B cell (primary cell): ENCODE results near the gene NUAK1. TPM values are rescaled to one million over a fixed set of nuclear protein-coding genes. Genes with fewer than 3 reads are reported as not detected.

Source experiments
- ATAC-seq: fragments of 200-7000 bp; cut with Tn5 transposase; one replicate; pipeline ENCODE4 v1.10.0; 2021; ENCODE audit warnings: low read depth, mild to moderate bottlenecking, moderate number of reproducible peaks, moderate library complexity
- CTCF ChIA-PET: fragments of 350-600 bp; sonication (Branson Sonifier 250); formaldehyde crosslinking; loops from one replicate; lab custom pipeline; 2021; ENCODE audit warnings: antibody characterized with exemption, inconsistent platforms; lab: Charles Lee
- POLR2A ChIA-PET: fragments of 350-600 bp; sonication (Branson Sonifier 250); formaldehyde crosslinking; loops from one replicate; lab custom pipeline; 2021; ENCODE audit warnings: antibody characterized with exemption; lab: Charles Lee
- DNase-seq: peaks from one replicate; pipeline ENCODE4 v3.0.0; 2013
- H2AFZ ChIP-seq: 2 replicates; pipeline ENCODE4 v1.6.1; 2012; ENCODE audit warnings: mild to moderate bottlenecking, low read depth, low read length; ENCODE audit not compliant: insufficient read depth, poor library complexity, severe bottlenecking
- H3K27ac ChIP-seq, 2 donors: 1 replicate in 1 of 2; 2 replicates in 1 of 2; pipeline ENCODE4 v1.5.1; 2012 to 2013; ENCODE audit warnings: low read length in 2 of 2, mild to moderate bottlenecking in 2 of 2, moderate library complexity in 1 of 2
- H3K27me3 ChIP-seq, 4 experiments: fragments of 200-600 bp in 1 of 4; sonication (generic) in 1 of 4; replicated peaks in 1 of 4; 1 replicate in 2 of 4; 2 replicates in 2 of 4; pipeline versions ENCODE4 v1.6.1 to v1.7.0; 2013 to 2016; ENCODE audit warnings: low read length in 3 of 4, mild to moderate bottlenecking in 2 of 4, mixed read lengths in 1 of 4, moderate library complexity in 1 of 4; ENCODE audit not compliant: insufficient read depth in 4 of 4, control insufficient read depth in 3 of 4; ENCODE audit errors: control extremely low read depth in 1 of 4
- H3K36me3 ChIP-seq, 2 experiments: replicated peaks in 1 of 2; 1 replicate in 1 of 2; 2 replicates in 1 of 2; pipeline versions ENCODE4 v1.6.1 to v1.7.1; 2013; ENCODE audit warnings: low read length in 1 of 2; ENCODE audit not compliant: insufficient read depth in 2 of 2, control insufficient read depth in 1 of 2; ENCODE audit errors: control extremely low read depth in 1 of 2, extremely low read depth in 1 of 2
- H3K4me1 ChIP-seq, 2 donors: fragments of 200-600 bp in 1 of 2; sonication (generic) in 1 of 2; 1 replicate in 1 of 2; 2 replicates in 1 of 2; pipeline versions ENCODE4 v1.5.1 to v1.6.1; 2013 to 2017; ENCODE audit warnings: low read length in 2 of 2; ENCODE audit not compliant: control insufficient read depth in 2 of 2, insufficient read depth in 2 of 2
- H3K4me2 ChIP-seq: replicated peaks from 2 replicates; pipeline ENCODE3; 2012; ENCODE audit warnings: mild to moderate bottlenecking, low read depth, low read length; ENCODE audit not compliant: poor library complexity, severe bottlenecking
- H3K4me3 ChIP-seq, 5 experiments: fragments of 200-600 bp in 1 of 5; sonication (generic) in 1 of 5; 1 replicate in 3 of 5; 2 replicates in 2 of 5; pipeline versions ENCODE4 v1.5.1 to v1.7.0; 2011 to 2016; ENCODE audit warnings: low read length in 4 of 5, mild to moderate bottlenecking in 4 of 5, low read depth in 2 of 5, control low read depth in 1 of 5, moderate library complexity in 1 of 5; ENCODE audit not compliant: insufficient read depth in 1 of 5; ENCODE audit errors: control extremely low read depth in 1 of 5, extremely low read depth in 1 of 5
- H3K79me2 ChIP-seq: fragments of 200-600 bp; sonication (generic); one replicate; pipeline ENCODE4 v1.6.0; 2016; ENCODE audit warnings: low read length; ENCODE audit not compliant: control insufficient read depth, insufficient read depth
- H3K9ac ChIP-seq: fragments of 200-600 bp; sonication (generic); 2 replicates; pipeline ENCODE4 v1.6.1; 2017; ENCODE audit warnings: mild to moderate bottlenecking, low read length, moderate library complexity
- H3K9me3 ChIP-seq, 3 donors: one replicate each; pipeline versions ENCODE4 v1.6.1 to v1.7.1; 2013; ENCODE audit warnings: low read length in 2 of 3; ENCODE audit not compliant: control insufficient read depth in 2 of 3, insufficient read depth in 1 of 3; ENCODE audit errors: control extremely low read depth in 1 of 3
- H4K20me1 ChIP-seq: 2 replicates; pipeline ENCODE4 v1.6.0; 2012; ENCODE audit warnings: mild to moderate bottlenecking, low read length; ENCODE audit not compliant: insufficient read depth, control insufficient read depth, poor library complexity, severe bottlenecking
- H3K27ac Mint-ChIP-seq: one replicate; pipeline ENCODE4 v1.8.0; 2021; ENCODE audit warnings: mixed read lengths
- H3K27me3 Mint-ChIP-seq: one replicate; pipeline ENCODE4 v1.8.0; 2021; ENCODE audit warnings: mixed read lengths
- H3K4me1 Mint-ChIP-seq: one replicate; pipeline ENCODE4 v1.8.0; 2021; ENCODE audit warnings: mixed read lengths
- H3K4me3 Mint-ChIP-seq: one replicate; pipeline ENCODE4 v1.8.0; 2021; ENCODE audit warnings: mixed read lengths
- H3K9me3 Mint-ChIP-seq: one replicate; pipeline ENCODE4 v1.8.0; 2022; ENCODE audit warnings: mixed read lengths; ENCODE audit not compliant: insufficient read depth
- CTCF ChIP-seq: fragments of 200-600 bp; IDR thresholded peaks from one replicate; pipeline ENCODE4 v1.8.0; 2022; ENCODE audit warnings: antibody characterized with exemption, mild to moderate bottlenecking
- EZH2 ChIP-seq: IDR thresholded peaks from 2 replicates; pipeline ENCODE4 v1.6.1; 2012; ENCODE audit warnings: borderline replicate concordance, low read depth, mild to moderate bottlenecking, moderate library complexity, low read length; ENCODE audit not compliant: insufficient read depth, poor library complexity, severe bottlenecking
- WGBS: methylation state at CpG from one replicate; pipeline ENCODE4 v1.1.5; 2013; ENCODE audit warnings: missing lambda C conversion rate; ENCODE audit not compliant: insufficient coverage; 5-methylcytosine and 5-hydroxymethylcytosine counted together
- intact Hi-C: fragments of 100-400 bp; cut with micrococcal nuclease; formaldehyde crosslinking; loops from one replicate; pipeline ENCODE4 v1.10.0; 2022
- polyA plus RNA-seq: library from polyadenylated mRNA; depleted of rRNA; stranded (reverse); fragments of >200 nt; gene quantifications from 2 replicates; pipeline ENCODE4 v1.2.3, GENCODE V29; 2012
- total RNA-seq, 2 donors: library from RNA; stranded (reverse); fragments of 120-200 nt in 1 of 2; gene quantifications; 1 replicate in 1 of 2; 2 replicates in 1 of 2; pipeline versions ENCODE4 v1.2.3 to v1.2.4, GENCODE V29; 2013 to 2022

Gene NUAK1
- total and polyA plus RNA-seq, 2 donors (not counting 1 experiment from before 2014, with no cell fraction given) = not detected

GRCh38 chr12:106145539-106146447 is 7.0 kb upstream of the NUAK1 start:
- ChIA-PET POLR2A (no interaction called here), CTCF (interaction anchor here (2.1 kb wide), 1 partner anchor 9 kb away, joined by 10 read pairs; no protein-coding TSS in a partner anchor)
- Histone ChIP-seq H3K27me3 (peaks cover 0 to 18% (median 11%) of the 10 kb centered on the region in 4 experiments), H3K4me1 (no peaks in the 10 kb centered on the region), H3K4me2 (no peak overlapping the region), H2AFZ (no peak overlapping the region), H4K20me1 (no peaks in the 10 kb centered on the region), H3K9me3 (no peaks in the 10 kb centered on the region), H3K4me3 (no peak overlapping the region), H3K36me3 (no peaks in the 10 kb centered on the region), H3K79me2 (no peaks in the 10 kb centered on the region), H3K27ac (no peak overlapping the region), H3K9ac (no peak overlapping the region)
- intact Hi-C loops = no loop called here
- H3K4me1 Mint-ChIP-seq = peaks cover 2% of the 10 kb centered on the region
- no peaks in the 10 kb centered on the region for H3K9me3 Mint-ChIP-seq
- ATAC-seq (no peak), DNase-seq (no peak)
- 59% methylated on average over 7 of the region's 14 CpGs for WGBS
- TF ChIP-seq EZH2 = no peak
- no peak overlapping the region for H3K27ac Mint-ChIP-seq
- peaks cover 53% of the 10 kb centered on the region for H3K27me3 Mint-ChIP-seq
- H3K4me3 Mint-ChIP-seq = no peak overlapping the region

- intact Hi-C loops = no loop called here
- peaks cover 63% of the 10 kb centered on the region for H3K27me3 Mint-ChIP-seq
- Histone ChIP-seq H3K79me2 (no peaks in the 10 kb centered on the region), H3K9me3 (peaks cover 0 to 2% (median 0%) of the 10 kb centered on the region in 3 donors), H2AFZ (no peak overlapping the region), H3K9ac (no peak overlapping the region), H3K4me1 (peaks cover 1 to 2% of the 10 kb centered on the region in 2 donors), H3K36me3 (no peaks in the 10 kb centered on the region), H3K27me3 (peaks cover 0 to 28% (median 21%) of the 10 kb centered on the region in 4 experiments), H3K27ac (no peak overlapping the region), H4K20me1 (no peaks in the 10 kb centered on the region), H3K4me2 (no peak overlapping the region), H3K4me3 (no peak overlapping the region)
- WGBS = no CpG with 5 or more reads among the region's 2 CpGs
- DNase-seq = no peak
- CTCF ChIA-PET = interaction anchor here (2.1 kb wide), 1 partner anchor 8 kb away, joined by 10 read pairs; no protein-coding TSS in a partner anchor
- TF ChIP-seq CTCF (no peak), EZH2 (no peak)
- ATAC-seq = no peak
- no peaks in the 10 kb centered on the region for H3K9me3 Mint-ChIP-seq
- H3K4me3 Mint-ChIP-seq = no peak overlapping the region
- H3K27ac Mint-ChIP-seq = no peak overlapping the region
- POLR2A ChIA-PET = no interaction called here
- peaks cover 7% of the 10 kb centered on the region for H3K4me1 Mint-ChIP-seq
Measured at GRCh38 chr12:106144847-106145246, 6.1 kb upstream of the NUAK1 start.
